ENCODE results near the gene HCFC1. TPM values are rescaled to one million over a fixed set of nuclear protein-coding genes. Genes with fewer than 3 reads are reported as not detected.

HCFC1 gene
- total and polyA plus RNA-seq, 2 of the 8 experiments (the other 6 are each of a cell fraction or from before 2014, with no cell fraction given): 24.9 to 117 TPM

GRCh38 chrX:154013001-154013421 is 41.4 kb upstream of the HCFC1 start (continued):
- TF ChIP-seq CHD7 (IDR thresholded peaks at IDR 0.05; ENCODE audit: insufficient replicate concordance, low read length) (no peak), HDAC2 (IDR thresholded peaks at IDR 0.05; ENCODE audit: borderline replicate concordance in 1 of 2, low read depth in 2 of 2, low read length in 2 of 2) (no peak), CHD2 (IDR thresholded peaks at IDR 0.05; ENCODE audit: low read length) (no peak), SIN3A (conservative IDR thresholded peaks at IDR 0.05 in 1 of 2, IDR thresholded peaks at IDR 0.05 in 1 of 2; ENCODE audit: low read depth in 1 of 2, low read length in 2 of 2) (no peak), CREB1 (IDR thresholded peaks at IDR 0.05) (no peak), MAFK (IDR thresholded peaks at IDR 0.05; ENCODE audit: low read depth, low read length) (no peak)
